HEK293T (cell line): ENCODE results near the gene LZTR1.

Experiments used
- ARNT ChIP-seq: fragments of 450-650 bp; IDR thresholded peaks from 2 replicates; pipeline ENCODE4 v1.6.1; 2017; ENCODE audit warnings: mild to moderate bottlenecking
- BHLHE40 ChIP-seq: fragments of 450-650 bp; IDR thresholded peaks from 2 replicates; pipeline ENCODE4 v1.6.1; 2016; ENCODE audit warnings: mild to moderate bottlenecking, moderate library complexity, borderline replicate concordance
- ELF4 ChIP-seq: fragments of 450-650 bp; IDR thresholded peaks from 2 replicates; pipeline ENCODE4 v1.6.1; 2017; ENCODE audit warnings: antibody characterized with exemption
- FOXA1 ChIP-seq: fragments of 450-650 bp; IDR thresholded peaks from 2 replicates; pipeline ENCODE4 v1.6.1; 2016; ENCODE audit warnings: mild to moderate bottlenecking
- FOXM1 ChIP-seq: fragments of 450-650 bp; IDR thresholded peaks from 2 replicates; pipeline ENCODE4 v1.6.1; 2017; ENCODE audit warnings: mild to moderate bottlenecking, borderline replicate concordance
- HDGF ChIP-seq: fragments of 450-650 bp; IDR thresholded peaks from 2 replicates; pipeline ENCODE4 v1.6.1; 2017; ENCODE audit warnings: antibody characterized with exemption, borderline replicate concordance
- LEF1 ChIP-seq: fragments of 450-650 bp; IDR thresholded peaks from 2 replicates; pipeline ENCODE4 v1.6.1; 2017; ENCODE audit warnings: mild to moderate bottlenecking, borderline replicate concordance
- SP1 ChIP-seq: fragments of 450-650 bp; IDR thresholded peaks from 2 replicates; pipeline ENCODE4 v1.6.1; 2017
- SUZ12 ChIP-seq: fragments of 450-650 bp; IDR thresholded peaks from 2 replicates; pipeline ENCODE4 v1.6.1; 2016; ENCODE audit warnings: mild to moderate bottlenecking
- TARDBP ChIP-seq: fragments of 450-650 bp; IDR thresholded peaks from 2 replicates; pipeline ENCODE4 v1.6.1; 2016

- TF ChIP-seq SP1 (no peak), FOXM1 (no peak), BHLHE40 (no peak), LEF1 (no peak), HDGF (no peak), FOXA1 (no peak), SUZ12 (no peak), ARNT (no peak), TARDBP (no peak), ELF4 (no peak)
Observed at GRCh38 chr22:20944042-20944441, 38.1 kb upstream of the LZTR1 start.
